ENCODE measurements around the gene KTN1.

DNA sequence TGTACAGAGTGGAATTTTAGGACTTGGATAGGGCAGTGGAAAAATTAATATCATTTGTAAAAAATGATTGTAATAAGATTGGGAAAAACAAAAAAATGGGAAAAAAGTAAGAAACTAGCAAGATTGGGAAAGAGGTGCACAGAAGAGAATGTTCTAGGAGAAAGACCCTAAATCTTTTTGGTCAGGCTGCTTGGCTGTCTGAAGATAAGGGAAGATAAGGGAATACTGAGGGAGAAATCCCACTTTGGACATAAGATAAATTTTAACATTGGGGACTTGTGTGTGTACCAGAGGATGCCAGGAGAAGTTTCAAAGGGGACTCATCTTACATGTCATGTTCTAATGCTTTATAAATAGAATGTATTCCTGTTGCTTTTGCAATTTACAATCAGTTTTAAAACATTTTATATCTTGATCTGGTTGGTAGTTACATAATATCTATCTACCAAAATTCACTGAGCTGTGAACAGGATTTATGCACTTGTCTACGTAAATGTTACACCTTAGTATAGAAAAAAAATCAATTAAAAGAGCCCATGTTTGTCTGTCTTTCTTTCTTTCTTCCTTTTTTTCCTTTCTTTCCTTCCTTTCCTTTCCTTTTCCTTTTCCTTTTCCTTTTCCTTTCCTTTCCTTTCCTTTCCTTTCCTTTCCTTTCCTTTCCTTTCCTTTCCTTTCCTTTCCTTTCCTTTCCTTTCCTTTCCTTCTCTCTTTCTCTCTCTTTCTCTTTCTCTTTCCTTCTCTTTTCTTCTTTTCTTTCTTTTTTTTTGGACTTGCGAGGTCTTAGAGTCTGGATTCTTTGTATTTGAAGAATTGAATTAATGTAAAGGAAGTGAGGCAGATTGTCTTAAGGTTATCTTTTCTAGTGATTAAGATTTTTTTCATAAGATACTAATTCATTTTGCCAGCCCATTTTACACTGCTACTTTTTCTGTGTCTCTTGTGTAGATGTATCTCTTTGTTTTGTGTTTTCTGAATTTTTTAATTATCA, 66.1 kb downstream of the KTN1 start:
- TF ChIP-seq, protein P1, sequence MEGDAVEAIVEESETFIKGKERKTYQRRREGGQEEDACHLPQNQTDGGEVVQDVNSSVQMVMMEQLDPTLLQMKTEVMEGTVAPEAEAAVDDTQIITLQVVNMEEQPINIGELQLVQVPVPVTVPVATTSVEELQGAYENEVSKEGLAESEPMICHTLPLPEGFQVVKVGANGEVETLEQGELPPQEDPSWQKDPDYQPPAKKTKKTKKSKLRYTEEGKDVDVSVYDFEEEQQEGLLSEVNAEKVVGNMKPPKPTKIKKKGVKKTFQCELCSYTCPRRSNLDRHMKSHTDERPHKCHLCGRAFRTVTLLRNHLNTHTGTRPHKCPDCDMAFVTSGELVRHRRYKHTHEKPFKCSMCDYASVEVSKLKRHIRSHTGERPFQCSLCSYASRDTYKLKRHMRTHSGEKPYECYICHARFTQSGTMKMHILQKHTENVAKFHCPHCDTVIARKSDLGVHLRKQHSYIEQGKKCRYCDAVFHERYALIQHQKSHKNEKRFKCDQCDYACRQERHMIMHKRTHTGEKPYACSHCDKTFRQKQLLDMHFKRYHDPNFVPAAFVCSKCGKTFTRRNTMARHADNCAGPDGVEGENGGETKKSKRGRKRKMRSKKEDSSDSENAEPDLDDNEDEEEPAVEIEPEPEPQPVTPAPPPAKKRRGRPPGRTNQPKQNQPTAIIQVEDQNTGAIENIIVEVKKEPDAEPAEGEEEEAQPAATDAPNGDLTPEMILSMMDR (IDR thresholded peaks at IDR 0.05; ENCODE audit: low read depth, low read length, poor library complexity, severe bottlenecking): no peak
- TF ChIP-seq EZH2phosphoT487 (IDR thresholded peaks at IDR 0.05; ENCODE audit: borderline replicate concordance, low read length): no peak

Data from DOHH2 (cell line).